Endodermal cell (in vitro differentiated cells): ENCODE results near the gene C2orf15. TPM values are rescaled to one million over a fixed set of nuclear protein-coding genes. Genes with fewer than 3 reads are reported as not detected.

Source experiments
- DNase-seq: peaks from one replicate; pipeline ENCODE4 v3.0.0-alpha.2; 2017
- H3K27ac ChIP-seq: 2 replicates; pipeline ENCODE4 v1.5.1; 2013; ENCODE audit warnings: mild to moderate bottlenecking, low read depth, low read length, moderate library complexity
- H3K27me3 ChIP-seq: 2 replicates; pipeline ENCODE4 v1.6.1; 2013; ENCODE audit warnings: mild to moderate bottlenecking, low read length, moderate library complexity; ENCODE audit not compliant: insufficient read depth, control insufficient read depth, poor library complexity, severe bottlenecking
- H3K36me3 ChIP-seq: 2 replicates; pipeline ENCODE4 v1.7.0; 2013; ENCODE audit warnings: mild to moderate bottlenecking, low read length, moderate library complexity; ENCODE audit not compliant: control insufficient read depth, insufficient read depth
- H3K4me1 ChIP-seq: one replicate; pipeline ENCODE4 v1.7.0; 2013; ENCODE audit warnings: low read length; ENCODE audit not compliant: control insufficient read depth, insufficient read depth
- H3K4me3 ChIP-seq: 2 replicates; pipeline ENCODE4 v1.5.1; 2013; ENCODE audit warnings: mild to moderate bottlenecking, low read length, moderate library complexity
- H3K9ac ChIP-seq: 2 replicates; pipeline ENCODE4 v1.6.1; 2013; ENCODE audit warnings: mild to moderate bottlenecking, low read length, moderate library complexity; ENCODE audit not compliant: poor library complexity, severe bottlenecking; ENCODE audit errors: extremely low read depth
- H3K9me3 ChIP-seq: 2 replicates; pipeline ENCODE4 v1.6.1; 2013; ENCODE audit warnings: mild to moderate bottlenecking, low read length, moderate library complexity; ENCODE audit not compliant: control insufficient read depth
- H3K27ac Mint-ChIP-seq: 2 replicates; pipeline ENCODE4 v1.8.0; 2020; ENCODE audit warnings: mixed read lengths
- H3K27me3 Mint-ChIP-seq: 2 replicates; pipeline ENCODE4 v1.8.0; 2021; ENCODE audit warnings: mild to moderate bottlenecking, mixed read lengths; ENCODE audit not compliant: insufficient read depth
- H3K36me3 Mint-ChIP-seq: 2 replicates; pipeline ENCODE4 v1.8.0; 2020; ENCODE audit warnings: low read depth, mixed read lengths
- H3K4me1 Mint-ChIP-seq: 2 replicates; pipeline ENCODE4 v1.8.0; 2020; ENCODE audit warnings: mixed read lengths
- H3K4me3 Mint-ChIP-seq: 2 replicates; pipeline ENCODE4 v1.8.0; 2020; ENCODE audit warnings: mild to moderate bottlenecking, moderate library complexity, mixed read lengths
- H3K9me3 Mint-ChIP-seq: 2 replicates; pipeline ENCODE4 v1.8.0; 2020; ENCODE audit warnings: mild to moderate bottlenecking, mixed read lengths
- CTCF ChIP-seq: fragments of 200-600 bp; sonication (generic); conservative IDR thresholded peaks from 2 replicates; pipeline ENCODE4 v1.5.0; 2021; ENCODE audit warnings: antibody characterized with exemption, mild to moderate bottlenecking
- WGBS, 2 experiments: methylation state at CpG; one replicate each; pipeline versions ENCODE4 v1.1.5 to v1.1.7; 2013; ENCODE audit warnings: missing lambda C conversion rate in 2 of 2, mixed read lengths in 1 of 2; ENCODE audit not compliant: insufficient coverage in 1 of 2, insufficient read length in 1 of 2; 5-methylcytosine and 5-hydroxymethylcytosine counted together
- total RNA-seq, 2 donors: library from RNA; stranded (reverse); fragmentation: NEBNext Ultra II Directional in 1 of 2; extraction: Animal tissue kit (Norgen Biotek cat#: 25700) in 1 of 2; gene quantifications; 2 replicates in 1 of 2; 3 replicates in 1 of 2; pipeline ENCODE4 v1.2.1, GENCODE V29; 2021

The C2orf15 gene
- total RNA-seq, 2 donors from 2014 or later: 3.1 to 6.5 TPM

GRCh38 chr2:99159594-99159993 lies 18.1 kb downstream of the C2orf15 start:
- Mint-ChIP-seq H3K4me1 (peaks cover 13% of the 10 kb centered on the region), H3K27ac (no peak overlapping the region), H3K27me3 (no peaks in the 10 kb centered on the region), H3K9me3 (no peaks in the 10 kb centered on the region), H3K36me3 (peaks cover 25% of the 10 kb centered on the region), H3K4me3 (no peak overlapping the region)
- Histone ChIP-seq H3K36me3 (peaks cover 31% of the 10 kb centered on the region), H3K4me3 (no peak overlapping the region), H3K27me3 (no peaks in the 10 kb centered on the region), H3K9ac (no peak overlapping the region), H3K9me3 (no peaks in the 10 kb centered on the region), H3K27ac (no peak overlapping the region), H3K4me1 (peaks cover 3% of the 10 kb centered on the region)
- DNase-seq: no peak
- 89 to 92% methylated on average over 3 to 4 of the region's 4 CpGs for WGBS, 2 experiments
- no peak for TF ChIP-seq CTCF

GRCh38 chr2:99166218-99166617 lies 24.7 kb downstream of the C2orf15 start:
- no peak overlapping the region for H3K27ac Mint-ChIP-seq
- TF ChIP-seq CTCF: no peak
- no peak overlapping the region for H3K4me3 ChIP-seq

GRCh38 chr2:99169534-99169933 lies 28.0 kb downstream of the C2orf15 start:
- Histone ChIP-seq H3K4me3 (no peak overlapping the region), H3K4me1 (peaks cover 4% of the 10 kb centered on the region), H3K27me3 (no peaks in the 10 kb centered on the region), H3K27ac (no peak overlapping the region), H3K9ac (no peak overlapping the region), H3K9me3 (no peaks in the 10 kb centered on the region), H3K36me3 (peaks cover 68% of the 10 kb centered on the region)
- TF ChIP-seq CTCF: no peak
- Mint-ChIP-seq H3K27ac (no peak overlapping the region), H3K4me3 (no peak overlapping the region), H3K27me3 (no peaks in the 10 kb centered on the region), H3K9me3 (no peaks in the 10 kb centered on the region), H3K4me1 (no peaks in the 10 kb centered on the region), H3K36me3 (peaks cover 43% of the 10 kb centered on the region)
- DNase-seq: no peak
- 80 to 90% methylated on average over 1 of the region's 1 CpG for WGBS, 2 experiments

More at GRCh38 chr2:99166218-99166617, 24.7 kb downstream of the C2orf15 start:
- H3K9me3 Mint-ChIP-seq: no peaks in the 10 kb centered on the region
- WGBS, 2 experiments: 90 to 92% methylated on average over 4 to 5 of the region's 5 CpGs
- DNase-seq: no peak
- Histone ChIP-seq H3K9me3 (no peaks in the 10 kb centered on the region), H3K27ac (no peak overlapping the region), H3K4me1 (peaks cover 4% of the 10 kb centered on the region), H3K27me3 (no peaks in the 10 kb centered on the region), H3K36me3 (peaks cover 61% of the 10 kb centered on the region), H3K9ac (no peak overlapping the region)
- no peak overlapping the region for H3K4me3 Mint-ChIP-seq
- H3K4me1 Mint-ChIP-seq: no peaks in the 10 kb centered on the region
- peaks cover 43% of the 10 kb centered on the region for H3K36me3 Mint-ChIP-seq
- H3K27me3 Mint-ChIP-seq: no peaks in the 10 kb centered on the region
